AG10803 (cell line): ENCODE data around the gene EBNA1BP2.
A peak's percentile ranks its signal among the peaks of the same experiment; 100 is the strongest.
"Not testable (repeated sequence)": the region's sequence is repeated elsewhere in the genome, so short reads cannot be mapped to it uniquely, and the experiment has no call there.

Experiments
- DNase-seq: peaks from one replicate; pipeline ENCODE4 v3.0.0; 2010; ENCODE audit warnings: low read depth
- H3K4me3 ChIP-seq: 2 replicates; pipeline ENCODE4 v1.5.1; 2011; ENCODE audit warnings: mild to moderate bottlenecking, low read length, control low read depth
- CTCF ChIP-seq: conservative IDR thresholded peaks from 2 replicates; pipeline ENCODE4 v1.5.1; 2011; ENCODE audit warnings: mild to moderate bottlenecking, low read length, control low read depth, inconsistent platforms

EBNA1BP2 gene, protein sequence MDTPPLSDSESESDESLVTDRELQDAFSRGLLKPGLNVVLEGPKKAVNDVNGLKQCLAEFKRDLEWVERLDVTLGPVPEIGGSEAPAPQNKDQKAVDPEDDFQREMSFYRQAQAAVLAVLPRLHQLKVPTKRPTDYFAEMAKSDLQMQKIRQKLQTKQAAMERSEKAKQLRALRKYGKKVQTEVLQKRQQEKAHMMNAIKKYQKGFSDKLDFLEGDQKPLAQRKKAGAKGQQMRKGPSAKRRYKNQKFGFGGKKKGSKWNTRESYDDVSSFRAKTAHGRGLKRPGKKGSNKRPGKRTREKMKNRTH

DNA sequence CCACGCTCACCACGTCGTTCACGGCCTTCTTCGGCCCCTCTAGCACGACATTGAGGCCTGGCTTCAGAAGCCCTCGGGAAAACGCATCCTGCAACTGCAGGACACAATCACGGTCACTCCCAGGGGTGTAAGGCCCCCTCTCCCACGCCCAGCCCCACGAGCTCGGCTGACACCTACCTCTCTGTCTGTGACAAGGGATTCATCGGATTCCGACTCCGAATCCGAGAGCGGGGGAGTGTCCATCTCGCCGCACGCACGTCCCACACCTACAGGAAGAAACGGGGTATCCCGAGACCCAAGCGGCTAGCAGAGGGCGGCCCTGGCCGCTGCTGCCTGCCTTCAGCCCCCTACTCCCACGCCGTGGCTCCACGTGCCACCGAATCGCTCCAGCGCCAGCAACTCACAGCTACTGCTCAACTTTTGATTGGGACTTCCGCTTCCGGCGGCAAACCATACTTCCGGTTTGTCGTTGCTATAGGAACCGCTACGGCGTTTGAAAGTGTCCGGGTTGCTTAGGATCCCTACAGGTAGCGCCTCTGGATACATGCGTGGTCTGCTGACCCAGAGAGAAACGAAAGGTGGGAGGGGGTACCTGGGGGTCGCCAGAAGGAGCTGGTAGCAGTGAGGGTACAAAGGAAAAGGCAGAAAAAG is at the start of gene EBNA1BP2, which contains the start of gene CFAP57:
Gene EBNA1BP2 (minus strand): TSS at position 415 of the 651 bp plus-strand sequence. CDS start 172 bp downstream, at position 243.
Gene CFAP57 (plus strand): TSS at position 455 of the 651 bp plus-strand sequence. CDS start 424 bp downstream, outside the sequence.
- TF ChIP-seq CTCF, result no peak
- peak; percentile 91 for DNase-seq
- H3K4me3 ChIP-seq, result peak within 1 kb of the TSS; percentile 98

GRCh38 chr1:43221797-43222196 is 49.7 kb upstream of the EBNA1BP2 start:
- TF ChIP-seq CTCF, result no peak
- DNase-seq, result no peak
- H3K4me3 ChIP-seq, result no peak overlapping the region

DNA sequence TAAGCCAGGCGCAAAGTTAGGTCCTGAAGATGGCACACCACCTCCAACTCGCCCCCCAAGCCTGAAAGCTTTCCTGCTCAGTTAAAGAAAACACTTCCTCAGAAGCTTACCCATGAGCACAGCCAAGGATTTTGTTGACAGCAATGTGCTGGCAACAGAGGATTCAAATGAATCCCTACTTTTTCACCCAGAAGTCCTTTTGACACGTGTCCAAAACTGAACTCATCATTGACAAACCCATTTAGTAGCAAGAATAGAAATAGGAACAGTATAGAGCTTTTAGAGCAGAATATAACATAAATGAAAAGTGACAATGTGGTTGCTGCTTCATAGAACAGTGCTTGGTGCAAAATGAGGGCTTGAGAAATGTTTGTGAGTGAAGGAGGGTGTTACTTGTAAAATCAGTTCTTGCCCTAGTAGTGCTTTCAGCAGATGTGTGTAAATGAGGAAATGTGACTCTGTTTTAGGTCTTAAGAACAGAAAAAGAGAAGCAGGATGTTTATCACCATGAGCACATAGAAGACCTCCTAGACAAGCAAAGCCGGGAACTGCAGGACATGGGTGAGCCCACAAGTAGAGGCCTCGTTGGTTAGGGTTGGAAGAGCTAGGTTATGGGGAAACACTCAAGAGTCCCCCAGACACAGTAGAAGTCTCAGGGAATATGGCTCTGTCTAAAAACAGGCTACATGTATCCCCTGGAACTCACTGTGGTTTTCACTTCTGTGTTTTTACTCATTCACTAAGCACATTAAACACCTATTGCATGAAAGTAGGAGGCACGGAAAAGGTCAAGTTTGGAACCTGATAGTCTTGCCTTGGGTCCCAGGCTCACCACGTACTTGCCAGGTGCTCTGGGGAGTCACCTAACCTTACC is 49.1 kb upstream of the EBNA1BP2 start:
- TF ChIP-seq CTCF, result no peak
- no peak overlapping the region for H3K4me3 ChIP-seq
- no peak for DNase-seq

DNA sequence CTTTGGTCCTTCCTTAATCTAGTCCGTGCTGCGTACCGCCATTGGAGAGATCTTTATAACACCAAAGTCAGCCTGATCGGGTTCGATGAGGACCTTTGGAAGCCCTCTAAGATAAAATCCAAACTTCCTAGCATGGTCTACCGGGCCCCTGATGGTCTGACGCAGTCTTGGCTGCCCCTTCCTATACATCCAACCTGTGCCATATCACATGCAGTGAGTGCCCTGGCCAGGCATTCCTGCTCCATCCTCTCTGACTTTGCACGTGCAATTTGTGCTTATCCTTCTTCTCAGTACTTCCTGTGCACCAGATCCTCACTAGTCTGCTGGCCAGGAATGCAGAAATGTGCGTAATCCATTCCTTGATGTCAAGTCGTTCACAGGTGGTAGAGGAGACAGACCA is 45.7 kb upstream of the EBNA1BP2 start:
- H3K4me3 ChIP-seq, result no peak overlapping the region
- DNase-seq, result no peak
- TF ChIP-seq CTCF, result no peak

DNA sequence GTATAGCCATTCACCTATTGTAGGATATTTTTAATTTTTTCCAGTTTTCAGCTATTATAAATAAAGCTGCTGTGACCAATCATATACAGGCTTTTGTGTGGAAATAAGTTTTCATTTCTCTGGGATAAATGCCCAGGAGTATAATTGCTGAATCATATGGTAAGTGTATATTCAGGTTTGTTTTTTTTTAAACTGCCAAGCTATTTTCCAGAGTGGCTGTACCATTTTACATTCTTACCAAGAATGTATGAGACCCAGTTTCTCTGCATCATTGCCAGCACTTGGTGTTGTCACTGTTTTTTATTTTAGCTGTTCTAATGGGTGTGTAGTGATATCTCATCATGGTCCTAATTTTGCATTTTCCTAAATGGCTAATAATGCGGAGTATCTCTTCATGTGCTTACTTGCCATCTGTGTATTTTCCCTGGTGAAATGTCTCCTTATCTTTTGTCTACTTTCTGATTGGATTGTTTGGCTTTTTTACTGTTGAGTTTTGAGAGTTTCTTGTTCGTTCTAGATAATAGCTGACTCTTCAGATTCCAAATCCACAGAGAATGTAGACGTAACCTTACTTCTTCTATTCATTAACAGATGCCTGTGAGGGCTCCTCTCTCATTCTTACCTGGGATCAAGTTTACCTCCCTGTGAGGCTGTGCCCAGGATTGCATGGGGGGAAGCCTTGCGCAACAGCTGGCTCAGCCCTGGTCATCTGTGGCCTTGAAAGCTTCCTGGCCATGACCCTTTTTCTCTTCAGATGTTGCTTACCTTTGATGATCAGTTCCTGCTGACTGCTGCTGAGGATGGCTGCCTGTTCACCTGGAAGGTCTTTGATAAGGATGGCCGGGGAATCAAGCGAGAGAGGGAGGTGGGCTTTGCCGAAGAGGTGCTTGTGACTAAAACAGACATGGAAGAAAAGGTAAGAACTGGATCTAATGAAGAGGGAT is 42.7 kb upstream of the EBNA1BP2 start:
- no peak overlapping the region for H3K4me3 ChIP-seq
- TF ChIP-seq CTCF, result no peak
- DNase-seq, result no peak

GRCh38 chr1:43208277-43208676 is 36.2 kb upstream of the EBNA1BP2 start:
- not testable (repeated sequence) for H3K4me3 ChIP-seq, DNase-seq
